HepG2 (cell line): ENCODE data around the gene MRPL14. TPM values are rescaled to one million over a fixed set of nuclear protein-coding genes. Genes with fewer than 3 reads are reported as not detected.

Source experiments
- ATAC-seq: fragments of 200-7000 bp; cut with Tn5 transposase; 3 replicates; pipeline ENCODE4 v1.9.1; 2020; ENCODE audit warnings: mild to moderate bottlenecking, moderate library complexity
- BruUV-seq: library from RNA; stranded (reverse); fragments of 400-500 nt; replicated peaks from 2 replicates; lab custom pipeline; 2021; lab: Mats Ljungman, UMichigan
- CTCF ChIA-PET: fragments of 300-600 bp; formaldehyde crosslinking; extraction: SDS; loops from one replicate; lab custom pipeline; 2021; ENCODE audit warnings: low total read pairs, inconsistent platforms, low intra/inter-chr PET ratio; lab: Yijun Ruan, JAX
- POLR2A ChIA-PET: fragments of 350-600 bp; sonication (Branson Sonifier 250); formaldehyde crosslinking; loops from one replicate; lab custom pipeline; 2020; ENCODE audit warnings: antibody characterized with exemption, inconsistent platforms; lab: Yijun Ruan, JAX
- DNase-seq: peaks from one replicate; pipeline ENCODE4 v3.0.0-alpha.2; 2015; ENCODE audit warnings: low spot score
- FAIRE-seq: peaks from 3 replicates; lab custom pipeline; 2011; peaks lifted over from hg19 to GRCh38; lab: Jason Lieb, UNC
- H2AFZ ChIP-seq: one replicate; pipeline ENCODE4 v1.6.1; 2011; ENCODE audit warnings: low read length, inconsistent platforms
- H3K27ac ChIP-seq: fragments of 300-600 bp; 3 replicates; pipeline ENCODE4 v1.8.0; 2011; ENCODE audit warnings: mixed run types, mild to moderate bottlenecking, mixed read lengths, low read length, inconsistent platforms; ENCODE audit not compliant: insufficient read depth; ENCODE audit errors: extremely low read length
- H3K27me3 ChIP-seq, 2 experiments: fragments of 200-600 bp in 1 of 2; 2 replicates in 1 of 2; 3 replicates in 1 of 2; pipeline versions ENCODE4 v1.6.0 to v1.8.0; 2011; ENCODE audit warnings: low read length in 2 of 2, mild to moderate bottlenecking in 2 of 2, moderate library complexity in 2 of 2, inconsistent platforms in 1 of 2; ENCODE audit not compliant: insufficient read depth in 2 of 2, control insufficient read depth in 1 of 2
- H3K36me3 ChIP-seq, 2 experiments: fragments of 200-600 bp in 1 of 2; replicated peaks in 1 of 2; 2 replicates in 1 of 2; 3 replicates in 1 of 2; pipeline versions ENCODE4 v1.5.1 to v1.8.0; 2011; ENCODE audit warnings: low read length in 2 of 2, inconsistent platforms in 1 of 2; ENCODE audit not compliant: insufficient read depth in 2 of 2, control insufficient read depth in 1 of 2
- H3K4me1 ChIP-seq: 2 replicates; pipeline ENCODE4 v1.5.1; 2012; ENCODE audit warnings: low read length, inconsistent platforms; ENCODE audit not compliant: insufficient read depth
- H3K4me2 ChIP-seq: 2 replicates; pipeline ENCODE4 v1.6.0; 2011; ENCODE audit warnings: low read depth, low read length, inconsistent platforms
- H3K4me3 ChIP-seq, 3 experiments: fragments of 200-600 bp in 1 of 3; sonication (generic), shearing (Covaris generic) in 1 of 3; replicated peaks in 1 of 3; 2 replicates each; pipeline ENCODE4 v1.5.1; 2011 to 2016; ENCODE audit warnings: low read length in 3 of 3, inconsistent platforms in 2 of 3, low read depth in 2 of 3, mild to moderate bottlenecking in 2 of 3, control low read depth in 1 of 3, mixed read lengths in 1 of 3; ENCODE audit not compliant: insufficient read depth in 1 of 3
- H3K79me2 ChIP-seq: one replicate; pipeline ENCODE4 v1.6.1; 2011; ENCODE audit warnings: low read length, inconsistent platforms; ENCODE audit not compliant: insufficient read depth
- H3K9ac ChIP-seq: 2 replicates; pipeline ENCODE4 v1.6.0; 2011; ENCODE audit warnings: mild to moderate bottlenecking, low read depth, low read length, inconsistent platforms; ENCODE audit not compliant: insufficient read depth
- H3K9me3 ChIP-seq: 2 replicates; pipeline ENCODE4 v1.5.1; 2012; ENCODE audit warnings: mild to moderate bottlenecking, low read length
- H4K20me1 ChIP-seq: 2 replicates; pipeline ENCODE4 v1.6.0; 2011; ENCODE audit warnings: inconsistent platforms, mild to moderate bottlenecking, low read length, moderate library complexity; ENCODE audit not compliant: insufficient read depth
- ATF7 ChIP-seq, 2 experiments: fragments of 450-650 bp in 1 of 2; sonication (generic) in 1 of 2; formaldehyde crosslinking in 1 of 2; IDR thresholded peaks; 2 replicates each; pipeline versions ENCODE4 v1.4.0 to v1.6.1; 2016 to 2020; ENCODE audit warnings: antibody characterized with exemption in 1 of 2, mild to moderate bottlenecking in 1 of 2, missing genetic modification reagents in 1 of 2
- HMGXB4 ChIP-seq, 2 experiments: sonication (generic) in 1 of 2; formaldehyde crosslinking in 1 of 2; IDR thresholded peaks; 2 replicates each; pipeline versions ENCODE4 v1.4.0 to v1.6.1; 2018 to 2020; ENCODE audit warnings: missing genetic modification reagents in 2 of 2, borderline replicate concordance in 1 of 2, low read depth in 1 of 2, mild to moderate bottlenecking in 1 of 2, missing biosample characterization in 1 of 2
- KAT2B ChIP-seq: fragments of 150-350 bp; IDR thresholded peaks from 2 replicates; pipeline ENCODE4 v1.6.1; 2014; ENCODE audit warnings: low read depth, low read length, borderline replicate concordance
- KDM5B ChIP-seq: sonication (generic); formaldehyde crosslinking; IDR thresholded peaks from 2 replicates; pipeline ENCODE4 v1.4.0; 2020; ENCODE audit warnings: missing genetic modification reagents, mild to moderate bottlenecking, borderline replicate concordance
- NONO ChIP-seq, 2 experiments: fragments of 450-650 bp in 1 of 2; sonication (generic) in 1 of 2; formaldehyde crosslinking in 1 of 2; IDR thresholded peaks in 1 of 2; conservative IDR thresholded peaks in 1 of 2; 2 replicates each; pipeline versions ENCODE4 v1.6.1 to v1.8.0; 2017 to 2022; ENCODE audit warnings: mild to moderate bottlenecking in 1 of 2, missing genetic modification reagents in 1 of 2, moderate library complexity in 1 of 2
- RARG ChIP-seq: sonication (generic); formaldehyde crosslinking; IDR thresholded peaks from 2 replicates; pipeline ENCODE4 v1.4.0; 2020; ENCODE audit warnings: low read depth, mild to moderate bottlenecking, missing genetic modification reagents
- REXO4 ChIP-seq: sonication (generic); formaldehyde crosslinking; IDR thresholded peaks from 2 replicates; pipeline ENCODE4 v1.8.0; 2022; ENCODE audit warnings: missing genetic modification reagents, mild to moderate bottlenecking, borderline replicate concordance
- TAF1 ChIP-seq: sonication (generic); formaldehyde crosslinking; IDR thresholded peaks from 2 replicates; pipeline ENCODE4 v1.4.0; 2020; ENCODE audit warnings: missing genetic modification reagents
- ZMYM3 ChIP-seq: sonication (generic); formaldehyde crosslinking; IDR thresholded peaks from 2 replicates; pipeline ENCODE4 v1.5.1; 2020; ENCODE audit warnings: mild to moderate bottlenecking, missing genetic modification reagents
- ZNF562 ChIP-seq: sonication (generic); formaldehyde crosslinking; IDR thresholded peaks from 2 replicates; pipeline ENCODE4 v1.8.0; 2022; ENCODE audit warnings: missing genetic modification reagents, borderline replicate concordance
- ZNF589 ChIP-seq: sonication (generic); formaldehyde crosslinking; conservative IDR thresholded peaks from 2 replicates; pipeline ENCODE4 v1.8.0; 2022; ENCODE audit warnings: mild to moderate bottlenecking, moderate library complexity, missing genetic modification reagents
- ZNF768 ChIP-seq: sonication (generic); formaldehyde crosslinking; IDR thresholded peaks from 2 replicates; pipeline ENCODE4 v1.4.0; 2020; ENCODE audit warnings: missing genetic modification reagents
- whole genome bisulfite sequencing: methylation state at CpG from one replicate; pipeline ENCODE4 v1.1.6; 2017; ENCODE audit warnings: low lambda C conversion rate; 5-methylcytosine and 5-hydroxymethylcytosine counted together
- in situ Hi-C: cut with HindIII; loops from 2 replicates; pipeline ENCODE4 v1.10.0; 2017; ENCODE audit warnings: low pct_unique_long_range_greater_than_20kb; ENCODE audit not compliant: extremely low pct_ligation_motif_present
- intact Hi-C: fragments of 100-400 bp; cut with micrococcal nuclease; formaldehyde crosslinking; loops from one replicate; pipeline ENCODE4 v1.10.0; 2022; ENCODE audit not compliant: unreplicated experiment
- polyA plus RNA-seq, 8 experiments: library from polyadenylated mRNA; depleted of rRNA in 3 of 8; stranded (reverse) in 7 of 8; unstranded in 1 of 8; fragments of >200 nt; fragmentation: Illumina TruSeq in 4 of 8; extraction: Trizol in 4 of 8; gene quantifications; 2 replicates each; pipeline versions ENCODE4 v1.2.1 to v1.2.3, GENCODE V29; 2011 to 2016; ENCODE audit warnings: low read depth in 4 of 8, missing spikeins in 1 of 8, mixed read lengths in 1 of 8; ENCODE audit not compliant: insufficient read depth in 1 of 8
- total RNA-seq, 5 experiments: library from RNA; depleted of rRNA; stranded (reverse); fragments of >200 nt; fragmentation: Illumina TruSeq; extraction: Trizol; gene quantifications; 2 replicates each; pipeline ENCODE4 v1.2.3, GENCODE V29; 2016; ENCODE audit warnings: low read depth in 1 of 5
- TF ChIP-seq, protein P1 (sequence below): sonication (generic); formaldehyde crosslinking; IDR thresholded peaks from 2 replicates; pipeline ENCODE4 v1.4.0; 2020; ENCODE audit warnings: mild to moderate bottlenecking, missing genetic modification reagents
- TF ChIP-seq, protein P2 (sequence below): sonication (generic); formaldehyde crosslinking; IDR thresholded peaks from 2 replicates; pipeline ENCODE4 v1.4.0; 2020; ENCODE audit warnings: mild to moderate bottlenecking, missing genetic modification reagents

The MRPL14 gene
- total and polyA plus RNA-seq, 2 of the 13 experiments (the other 11 are each of a cell fraction or from before 2014, with no cell fraction given): 157 to 178 TPM

DNA sequence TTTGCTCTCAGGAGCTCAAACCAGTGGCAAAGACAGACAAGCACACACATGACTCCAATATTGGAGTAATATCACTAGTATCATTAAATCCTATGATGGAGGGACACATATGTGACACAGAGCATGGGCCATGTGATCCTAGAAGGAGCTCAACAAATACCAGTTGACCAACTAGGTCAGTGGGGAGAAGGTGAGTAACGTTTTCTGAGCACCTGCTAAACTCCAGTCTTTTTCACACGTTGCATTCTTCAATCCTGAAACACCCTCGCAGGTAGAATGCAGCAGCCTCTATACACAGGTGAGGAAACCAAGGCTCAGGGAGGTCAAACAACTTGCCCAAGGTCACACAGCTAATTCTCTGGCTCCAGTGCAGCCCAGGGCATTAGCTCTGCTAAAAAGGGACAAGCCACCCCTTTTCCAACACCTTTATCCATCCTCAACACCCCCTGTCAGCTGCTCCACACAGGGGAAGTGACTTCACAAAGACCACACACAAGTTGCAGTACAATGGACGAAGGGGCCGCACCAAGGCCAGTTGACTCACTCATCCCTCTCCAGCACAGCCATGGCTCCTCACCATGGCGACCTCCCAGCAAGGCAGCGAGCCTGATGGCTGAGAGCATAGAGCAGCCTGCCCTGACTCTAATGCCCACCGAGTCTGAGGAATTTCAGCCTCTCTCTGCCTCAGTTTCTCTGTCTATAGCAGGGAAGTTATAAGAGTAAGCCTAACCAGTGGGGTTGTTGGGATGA is 35.8 kb upstream of the MRPL14 start:
- no peak for FAIRE-seq
- no peak overlapping the region for H3K4me3 ChIP-seq
- H3K9ac ChIP-seq: no peak overlapping the region
- peaks cover 2 to 25% of the 10 kb centered on the region in 2 experiments; a peak in 4 of 5 replicates for H3K27me3 ChIP-seq
- TF ChIP-seq ZNF562 (CRISPR knock-in tag) (no peak), REXO4 (no peak), ZNF589 (no peak), KAT2B (no peak), ZMYM3 (0 out of 2 replicates have a peak, but pooled peaks have one; percentile 13), NONO (IDR thresholded peaks at IDR 0.05) (no peak), NONO (CRISPR knock-in tag; conservative IDR thresholded peaks at IDR 0.05) (no peak), RARG (no peak), ZNF768 (CRISPR knock-in tag) (peak; percentile 77), ATF7 (IDR thresholded peaks at IDR 0.05) (no peak), ATF7 (CRISPR knock-in tag; IDR thresholded peaks at IDR 0.05) (no peak), HMGXB4 (CRISPR knock-in tag; IDR thresholded peaks at IDR 0.05; ENCODE audit: borderline replicate concordance in 1 of 2, low read depth in 1 of 2) (no peak), KDM5B (CRISPR knock-in tag) (no peak), TAF1 (no peak)
- TF ChIP-seq, protein P1, sequence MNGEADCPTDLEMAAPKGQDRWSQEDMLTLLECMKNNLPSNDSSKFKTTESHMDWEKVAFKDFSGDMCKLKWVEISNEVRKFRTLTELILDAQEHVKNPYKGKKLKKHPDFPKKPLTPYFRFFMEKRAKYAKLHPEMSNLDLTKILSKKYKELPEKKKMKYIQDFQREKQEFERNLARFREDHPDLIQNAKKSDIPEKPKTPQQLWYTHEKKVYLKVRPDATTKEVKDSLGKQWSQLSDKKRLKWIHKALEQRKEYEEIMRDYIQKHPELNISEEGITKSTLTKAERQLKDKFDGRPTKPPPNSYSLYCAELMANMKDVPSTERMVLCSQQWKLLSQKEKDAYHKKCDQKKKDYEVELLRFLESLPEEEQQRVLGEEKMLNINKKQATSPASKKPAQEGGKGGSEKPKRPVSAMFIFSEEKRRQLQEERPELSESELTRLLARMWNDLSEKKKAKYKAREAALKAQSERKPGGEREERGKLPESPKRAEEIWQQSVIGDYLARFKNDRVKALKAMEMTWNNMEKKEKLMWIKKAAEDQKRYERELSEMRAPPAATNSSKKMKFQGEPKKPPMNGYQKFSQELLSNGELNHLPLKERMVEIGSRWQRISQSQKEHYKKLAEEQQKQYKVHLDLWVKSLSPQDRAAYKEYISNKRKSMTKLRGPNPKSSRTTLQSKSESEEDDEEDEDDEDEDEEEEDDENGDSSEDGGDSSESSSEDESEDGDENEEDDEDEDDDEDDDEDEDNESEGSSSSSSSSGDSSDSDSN (CRISPR knock-in tag): no peak
- TF ChIP-seq, protein P2, sequence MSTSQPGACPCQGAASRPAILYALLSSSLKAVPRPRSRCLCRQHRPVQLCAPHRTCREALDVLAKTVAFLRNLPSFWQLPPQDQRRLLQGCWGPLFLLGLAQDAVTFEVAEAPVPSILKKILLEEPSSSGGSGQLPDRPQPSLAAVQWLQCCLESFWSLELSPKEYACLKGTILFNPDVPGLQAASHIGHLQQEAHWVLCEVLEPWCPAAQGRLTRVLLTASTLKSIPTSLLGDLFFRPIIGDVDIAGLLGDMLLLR: no peak
- TF ChIP-seq, all 625 proteins: peak for 2
- Histone ChIP-seq H2AFZ (no peak overlapping the region), H3K36me3 (no peaks in the 10 kb centered on the region), H3K9me3 (no peaks in the 10 kb centered on the region), H3K79me2 (no peaks in the 10 kb centered on the region), H3K4me2 (no peak overlapping the region), H3K4me1 (peaks cover 71% of the 10 kb centered on the region), H3K27ac (no peak overlapping the region), H4K20me1 (no peaks in the 10 kb centered on the region)
- POLR2A ChIA-PET: interaction anchor here (0.7 kb wide), 1 partner anchor 84 kb away, joined by 3 read pairs; the partner anchor contains the start of gene HSP90AB1
- no peak for ATAC-seq
- DNase-seq: no peak
- intact Hi-C loops (no loop called here), in situ Hi-C loops (no loop called here)
- CTCF ChIA-PET: no interaction called here
- 29% methylated on average over 8 of the region's 8 CpGs for WGBS
- BruUV-seq: no TSS peak
